GM08714 (cell line): Measurements from ENCODE around the gene PSMF1.
"Not testable (repeated sequence)": the region's sequence is repeated elsewhere in the genome, so short reads cannot be mapped to it uniquely, and the experiment has no call there.

ENCODE experiments used
- H3K4me3 ChIP-seq: fragments of 200-500 bp; sonication (Bioruptor generic); 2 replicates; pipeline ENCODE4 v1.5.1; 2014; ENCODE audit warnings: mild to moderate bottlenecking, low read length, inconsistent platforms
- ZNF274 ChIP-seq: IDR thresholded peaks from 2 replicates; pipeline ENCODE4 v1.6.1; 2012; ENCODE audit warnings: mild to moderate bottlenecking, low read depth, low read length

The PSMF1 gene

GRCh38 chr20:1131354-1131753 is 13.0 kb downstream of the PSMF1 start:
- TF ChIP-seq ZNF274: no peak
- no peak overlapping the region for H3K4me3 ChIP-seq

DNA sequence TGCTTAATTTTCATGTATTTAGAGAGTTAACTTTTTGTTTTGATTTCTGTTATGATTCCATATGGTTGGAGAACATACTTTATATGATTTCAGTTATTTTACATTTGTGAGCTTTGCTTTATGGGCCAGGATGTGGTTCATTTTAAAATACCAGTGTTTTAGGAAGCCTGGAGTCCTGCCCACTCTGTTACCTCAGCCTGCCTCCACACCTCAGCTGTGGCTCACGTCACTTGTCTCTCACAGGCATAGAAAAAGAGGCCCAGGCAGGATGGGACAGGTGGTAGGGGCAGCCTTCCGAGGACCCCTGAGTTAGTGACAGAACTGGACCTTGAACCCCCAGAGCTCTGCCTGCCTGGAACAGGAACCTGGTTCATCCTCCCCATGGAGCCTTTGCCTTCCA is 16.0 kb downstream of the PSMF1 start:
- no peak overlapping the region for H3K4me3 ChIP-seq
- TF ChIP-seq ZNF274: no peak

GRCh38 chr20:1134836-1135235 is 16.4 kb downstream of the PSMF1 start:
- no peak for TF ChIP-seq ZNF274
- no peak overlapping the region for H3K4me3 ChIP-seq

DNA sequence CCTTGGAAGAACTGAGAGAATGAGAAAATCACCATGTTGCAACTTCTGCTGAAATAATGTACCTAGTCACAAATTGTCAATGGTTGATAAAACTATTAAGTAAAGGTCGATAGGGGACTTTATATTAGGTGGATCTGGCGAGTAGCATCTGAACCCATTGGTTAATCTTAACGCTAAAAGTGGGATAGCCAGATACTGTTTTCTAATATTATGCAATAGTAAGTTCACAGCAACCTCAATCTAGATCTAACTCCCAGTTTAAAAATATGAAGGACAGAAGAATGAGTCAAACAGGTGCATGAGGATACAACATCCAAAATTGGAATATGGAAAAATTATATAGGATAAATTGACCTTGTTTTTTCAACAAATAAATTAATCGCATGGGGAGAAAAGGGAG is 18.8 kb downstream of the PSMF1 start:
- no peak for TF ChIP-seq ZNF274
- H3K4me3 ChIP-seq: no peak overlapping the region

DNA sequence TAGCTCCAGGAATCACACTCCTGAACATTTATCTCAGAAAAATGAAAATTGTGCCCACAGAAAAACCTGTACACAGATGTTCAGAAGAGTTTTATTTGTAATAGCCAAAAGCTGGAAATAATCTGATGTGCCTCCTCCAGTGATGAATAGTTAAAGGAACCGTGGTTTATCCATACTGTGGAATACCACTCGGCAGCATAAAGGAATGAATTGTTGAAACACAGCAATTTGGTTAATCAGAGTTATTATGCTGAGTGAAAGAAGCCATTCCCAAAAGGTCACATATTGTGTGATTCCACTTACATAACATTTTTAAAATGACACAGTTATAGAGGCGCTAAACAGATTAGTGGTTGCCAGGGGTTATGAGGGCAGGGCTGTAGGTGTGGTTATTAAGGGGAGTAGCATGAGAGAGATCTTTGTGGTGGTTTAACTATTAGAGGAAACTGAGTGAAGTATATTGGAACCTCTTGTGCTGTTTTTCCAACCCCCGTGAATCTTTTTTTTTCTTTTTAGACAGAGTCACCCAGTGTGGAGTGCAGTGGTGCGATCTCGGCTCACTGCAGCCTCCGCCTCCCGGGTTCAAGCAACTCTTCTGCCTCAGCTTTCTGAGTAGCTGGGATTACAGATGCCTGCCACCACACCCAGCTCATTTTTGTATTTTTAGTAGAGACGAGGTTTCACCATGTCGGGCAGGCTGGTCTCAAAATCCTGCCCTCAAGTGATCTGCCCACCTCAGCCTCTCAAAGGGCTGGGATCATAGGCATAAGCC is 26.2 kb downstream of the PSMF1 start:
- TF ChIP-seq ZNF274: no peak

DNA sequence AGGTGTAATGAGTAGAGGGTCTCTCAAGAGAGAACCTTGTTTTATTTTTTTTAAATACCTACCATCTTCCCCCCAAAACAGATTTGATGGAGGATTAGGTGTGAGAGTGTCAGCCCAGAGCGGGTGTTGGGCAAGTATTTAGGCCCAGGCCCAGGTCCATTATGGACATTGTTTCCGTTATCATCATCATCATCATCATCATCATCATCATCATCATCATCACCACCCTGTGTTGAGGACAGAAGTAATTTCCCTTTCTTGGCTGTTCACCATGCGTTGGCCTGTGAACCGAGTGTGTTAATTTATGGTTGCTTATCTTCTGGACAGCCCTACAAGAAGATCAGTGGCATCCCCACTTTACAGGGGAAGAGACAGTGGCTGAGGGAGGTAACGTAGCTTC is 28.6 kb downstream of the PSMF1 start:
- TF ChIP-seq ZNF274: no peak
- H3K4me3 ChIP-seq: no peak overlapping the region

More for the DNA sequence above, 26.2 kb downstream of the PSMF1 start:
- no peak overlapping the region for H3K4me3 ChIP-seq

DNA sequence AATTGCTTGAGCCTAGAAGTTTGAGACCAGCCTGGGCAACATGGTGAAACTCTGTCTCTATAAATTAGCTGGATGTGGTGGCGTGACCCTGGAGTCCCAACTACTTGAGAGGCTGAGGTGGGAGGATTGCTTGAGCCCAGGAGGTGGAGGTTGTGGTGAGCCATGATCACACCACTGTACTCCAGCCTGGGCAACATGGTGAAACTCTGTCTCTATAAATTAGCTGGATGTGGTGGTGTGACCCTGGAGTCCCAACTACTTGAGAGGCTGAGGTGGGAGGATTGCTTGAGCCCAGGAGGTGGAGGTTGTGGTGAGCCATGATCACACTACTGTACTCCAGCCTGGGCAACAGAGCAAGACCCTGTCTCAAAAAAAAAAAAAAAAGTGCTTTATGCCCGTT is 31.4 kb downstream of the PSMF1 start:
- not testable (repeated sequence) for H3K4me3 ChIP-seq

GRCh38 chr20:1150218-1150617 is 31.8 kb downstream of the PSMF1 start:
- TF ChIP-seq ZNF274: no peak

DNA sequence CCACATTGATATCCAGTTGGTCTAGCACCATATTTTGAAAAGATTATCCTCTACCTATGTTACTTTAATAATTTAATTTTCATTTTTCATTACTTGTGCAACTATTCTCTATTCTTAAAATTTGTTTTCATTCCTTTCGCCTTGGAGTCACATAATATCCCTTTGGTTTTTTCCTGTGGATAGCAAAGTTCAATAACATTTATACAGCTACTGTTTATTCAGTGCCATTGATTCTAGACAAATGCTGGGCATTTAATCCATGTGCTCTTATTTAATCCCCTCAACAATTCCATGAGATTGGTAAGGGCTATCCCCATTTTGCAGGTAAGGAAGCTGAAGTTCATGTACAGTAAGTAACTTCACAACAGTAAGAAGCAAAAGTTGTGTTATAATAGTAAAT is 32.6 kb downstream of the PSMF1 start:
- H3K4me3 ChIP-seq: no peak overlapping the region
- no peak for TF ChIP-seq ZNF274

More at GRCh38 chr20:1150218-1150617, 31.8 kb downstream of the PSMF1 start:
- H3K4me3 ChIP-seq: no peak overlapping the region

- no peak for TF ChIP-seq ZNF274
- H3K4me3 ChIP-seq: no peak overlapping the region
These were observed 35.8 kb downstream of the PSMF1 start for GRCh38 chr20:1154226-1154625.

- no peak overlapping the region for H3K4me3 ChIP-seq
- no peak for TF ChIP-seq ZNF274
These were observed 36.3 kb downstream of the PSMF1 start for GRCh38 chr20:1154691-1155090.

GRCh38 chr20:1155342-1155741 is 36.9 kb downstream of the PSMF1 start:
- no peak for TF ChIP-seq ZNF274

DNA sequence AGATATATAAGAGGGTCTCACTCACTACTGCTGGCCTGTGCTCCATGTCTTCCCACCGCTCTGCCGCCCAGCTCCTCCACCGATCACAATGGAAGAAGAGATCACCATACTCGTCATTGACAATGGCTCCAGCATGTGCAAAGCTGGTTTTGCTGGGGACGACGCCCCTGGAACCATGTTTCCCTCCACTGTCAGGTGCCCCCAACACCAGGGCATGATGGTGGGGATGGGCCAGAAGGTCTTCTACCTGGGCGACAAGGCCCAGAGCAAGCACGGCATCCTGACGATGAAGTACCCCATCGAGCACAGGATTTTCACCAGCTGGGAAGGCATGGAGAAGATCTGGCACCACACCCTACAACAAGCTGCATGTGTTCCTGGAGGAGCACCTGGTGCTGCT is 42.1 kb downstream of the PSMF1 start:
- no peak for TF ChIP-seq ZNF274
- H3K4me3 ChIP-seq: no peak overlapping the region

More at GRCh38 chr20:1155342-1155741, 36.9 kb downstream of the PSMF1 start:
- no peak overlapping the region for H3K4me3 ChIP-seq

GRCh38 chr20:1160991-1161390 is 42.6 kb downstream of the PSMF1 start:
- no peak for TF ChIP-seq ZNF274
- H3K4me3 ChIP-seq: no peak overlapping the region

- no peak for TF ChIP-seq ZNF274
These were observed 44.7 kb downstream of the PSMF1 start for GRCh38 chr20:1163105-1163504.

DNA sequence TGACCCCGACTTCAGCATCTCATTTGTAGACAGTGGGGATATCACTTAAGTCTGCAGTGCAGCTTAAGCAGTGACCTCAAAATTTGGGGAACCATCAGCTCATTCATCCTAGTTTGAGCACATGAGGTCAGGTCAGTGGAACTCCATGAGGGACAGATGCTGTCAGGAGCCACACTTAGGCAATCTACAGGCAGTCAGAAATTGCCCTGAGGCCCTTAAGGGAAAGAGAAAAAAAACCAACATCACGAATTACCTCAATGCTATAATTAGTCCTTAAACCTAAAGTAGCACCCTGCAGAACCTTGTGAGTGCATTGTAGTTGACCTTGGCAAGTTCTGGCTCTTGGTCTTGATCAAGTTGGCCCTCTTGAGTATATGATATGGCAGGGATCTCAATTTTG is 45.3 kb downstream of the PSMF1 start:
- no peak for TF ChIP-seq ZNF274

More at GRCh38 chr20:1163105-1163504, 44.7 kb downstream of the PSMF1 start:
- H3K4me3 ChIP-seq: no peak overlapping the region

More for the DNA sequence above, 45.3 kb downstream of the PSMF1 start:
- H3K4me3 ChIP-seq: no peak overlapping the region
